CD4-positive, alpha-beta T cell (primary cell): ENCODE results near the gene ZNF335. TPM values are rescaled to one million over a fixed set of nuclear protein-coding genes. Genes with fewer than 3 reads are reported as not detected.
A peak's percentile ranks its signal among the peaks of the same experiment; 100 is the strongest.

Source experiments
- ATAC-seq: fragments of 200-7000 bp; cut with Tn5 transposase; one replicate; pipeline ENCODE4 v1.10.0; 2022; ENCODE audit warnings: mild to moderate bottlenecking; ENCODE audit not compliant: poor library complexity
- CTCF ChIA-PET: fragments of 350-600 bp; sonication (Branson Sonifier 250); formaldehyde crosslinking; loops from one replicate; lab custom pipeline; 2021; ENCODE audit warnings: antibody characterized with exemption, inconsistent platforms; lab: Charles Lee
- POLR2A ChIA-PET: fragments of 350-600 bp; sonication (Branson Sonifier 250); formaldehyde crosslinking; loops from one replicate; lab custom pipeline; 2021; ENCODE audit warnings: antibody characterized with exemption, inconsistent platforms; lab: Charles Lee
- DNase-seq, 14 experiments: peaks; one replicate each; pipeline ENCODE4 v3.0.0-alpha.2; 2013 to 2020; ENCODE audit warnings: mixed read lengths in 2 of 14
- H3K27ac ChIP-seq, 2 donors: one replicate each; pipeline versions ENCODE4 v1.5.1 to v1.7.0; 2013; ENCODE audit warnings: low read length in 2 of 2, low read depth in 1 of 2, mild to moderate bottlenecking in 1 of 2
- H3K27me3 ChIP-seq, 2 experiments: 1 replicate in 1 of 2; 2 replicates in 1 of 2; pipeline versions ENCODE4 v1.6.1 to v1.7.0; 2013; ENCODE audit warnings: low read length in 2 of 2, control low read depth in 1 of 2, mild to moderate bottlenecking in 1 of 2, moderate library complexity in 1 of 2; ENCODE audit not compliant: insufficient read depth in 2 of 2, control insufficient read depth in 1 of 2
- H3K36me3 ChIP-seq: one replicate; pipeline ENCODE4 v1.6.1; 2013; ENCODE audit warnings: low read length, control low read depth; ENCODE audit not compliant: insufficient read depth
- H3K4me1 ChIP-seq: one replicate; pipeline ENCODE4 v1.6.1; 2013; ENCODE audit warnings: low read length, control low read depth; ENCODE audit not compliant: insufficient read depth
- H3K4me3 ChIP-seq: one replicate; pipeline ENCODE4 v1.5.1; 2013; ENCODE audit warnings: mild to moderate bottlenecking, low read length, moderate library complexity
- H3K9me3 ChIP-seq, 2 experiments: 1 replicate in 1 of 2; 2 replicates in 1 of 2; pipeline versions ENCODE4 v1.6.1 to v1.7.0; 2013; ENCODE audit warnings: low read length in 2 of 2, mild to moderate bottlenecking in 2 of 2, control low read depth in 1 of 2, moderate library complexity in 1 of 2; ENCODE audit not compliant: control insufficient read depth in 1 of 2, insufficient read depth in 1 of 2
- H3K27ac Mint-ChIP-seq: one replicate; pipeline ENCODE4 v1.8.0; 2020; ENCODE audit warnings: mixed read lengths
- H3K27me3 Mint-ChIP-seq: one replicate; pipeline ENCODE4 v1.8.0; 2021; ENCODE audit warnings: mixed read lengths
- H3K36me3 Mint-ChIP-seq: one replicate; pipeline ENCODE4 v1.8.0; 2021; ENCODE audit warnings: low read depth, mixed read lengths
- H3K4me1 Mint-ChIP-seq: one replicate; pipeline ENCODE4 v1.8.0; 2021; ENCODE audit warnings: low read depth, mixed read lengths
- H3K4me3 Mint-ChIP-seq: one replicate; pipeline ENCODE4 v1.8.0; 2020; ENCODE audit warnings: mild to moderate bottlenecking, mixed read lengths
- H3K9me3 Mint-ChIP-seq: one replicate; pipeline ENCODE4 v1.8.0; 2020; ENCODE audit warnings: mixed read lengths
- intact Hi-C, 2 experiments: fragments of 100-400 bp; cut with DNase I in 1 of 2; cut with micrococcal nuclease in 1 of 2; formaldehyde crosslinking; loops; one replicate each; pipeline versions ENCODE4 v1.15.1 to v1.9.0; 2023 to 2025; cut with DNase I, micrococcal nuclease
- total RNA-seq, 174 experiments: library from RNA in 2 of 174; stranded (reverse) in 2 of 174; gene quantifications; one replicate each; pipeline ENCODE4 v1.2.3 and lab custom pipeline; 2021 to 2026
- TF ChIP-seq, protein P1 (sequence below): fragments of 200-600 bp; IDR thresholded peaks from one replicate; pipeline ENCODE4 v1.8.0; 2022; ENCODE audit warnings: antibody characterized with exemption, mild to moderate bottlenecking

Gene ZNF335
- total RNA-seq, 2 experiments from 2014 or later: 67.3 to 74.6 TPM

DNA sequence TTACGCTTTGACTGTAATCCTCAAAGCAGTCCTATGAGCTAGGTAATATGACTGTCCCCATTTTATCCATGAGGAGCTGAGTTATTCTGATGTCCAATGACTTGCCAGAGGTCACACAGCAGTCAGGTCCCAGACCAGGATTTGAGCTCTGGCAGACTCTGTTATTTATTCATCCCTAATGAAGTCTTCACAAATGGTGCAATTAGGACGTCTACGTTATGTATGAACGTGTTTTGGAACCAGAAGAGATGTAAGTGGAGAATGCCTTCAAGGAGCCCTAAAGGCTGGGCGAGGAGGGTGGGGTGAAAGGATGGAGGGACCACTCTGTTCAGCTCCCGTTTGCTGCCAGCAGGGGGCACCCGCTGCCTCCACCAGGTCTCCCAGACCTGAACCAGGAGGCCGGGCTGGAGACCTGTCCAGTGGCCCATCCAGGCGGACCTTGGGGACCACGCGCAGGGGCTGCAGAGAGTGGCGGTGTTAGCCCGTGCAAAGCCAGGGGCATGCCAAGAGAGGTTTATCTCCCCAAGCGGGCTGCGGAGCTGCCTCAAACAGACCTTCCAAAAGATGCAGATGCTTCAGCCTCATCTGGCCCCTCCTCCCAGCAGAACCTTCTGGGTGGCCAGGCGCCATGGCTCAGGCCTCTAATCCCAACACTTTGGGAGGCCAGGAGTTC is 15.2 kb upstream of the ZNF335 start:
- Histone ChIP-seq H3K27me3 (peaks cover 0 to 5% of the 10 kb centered on the region in 2 experiments), H3K9me3 (no peaks in the 10 kb centered on the region), H3K27ac (no peak overlapping the region), H3K4me3 (no peak overlapping the region), H3K4me1 (peaks cover 7% of the 10 kb centered on the region), H3K36me3 (no peaks in the 10 kb centered on the region)
- Mint-ChIP-seq H3K9me3 (no peaks in the 10 kb centered on the region), H3K4me1 (no peaks in the 10 kb centered on the region), H3K27ac (no peak overlapping the region), H3K36me3 (no peaks in the 10 kb centered on the region), H3K27me3 (no peaks in the 10 kb centered on the region), H3K4me3 (no peak overlapping the region)
- ChIA-PET POLR2A (interaction anchor here (0.7 to 1.8 kb wide), 9 partner anchors 9 to 129 kb away, joined by 3 to 8 read pairs (median 3); partner anchors contain the start of genes ZNF335 and ZSWIM3), CTCF (interaction anchor here (0.6 to 3.0 kb wide), 22 partner anchors 9 to 451 kb away, joined by 3 to 27 read pairs (median 4); partner anchors contain the start of gene ZNF335)
- TF ChIP-seq, protein P1, sequence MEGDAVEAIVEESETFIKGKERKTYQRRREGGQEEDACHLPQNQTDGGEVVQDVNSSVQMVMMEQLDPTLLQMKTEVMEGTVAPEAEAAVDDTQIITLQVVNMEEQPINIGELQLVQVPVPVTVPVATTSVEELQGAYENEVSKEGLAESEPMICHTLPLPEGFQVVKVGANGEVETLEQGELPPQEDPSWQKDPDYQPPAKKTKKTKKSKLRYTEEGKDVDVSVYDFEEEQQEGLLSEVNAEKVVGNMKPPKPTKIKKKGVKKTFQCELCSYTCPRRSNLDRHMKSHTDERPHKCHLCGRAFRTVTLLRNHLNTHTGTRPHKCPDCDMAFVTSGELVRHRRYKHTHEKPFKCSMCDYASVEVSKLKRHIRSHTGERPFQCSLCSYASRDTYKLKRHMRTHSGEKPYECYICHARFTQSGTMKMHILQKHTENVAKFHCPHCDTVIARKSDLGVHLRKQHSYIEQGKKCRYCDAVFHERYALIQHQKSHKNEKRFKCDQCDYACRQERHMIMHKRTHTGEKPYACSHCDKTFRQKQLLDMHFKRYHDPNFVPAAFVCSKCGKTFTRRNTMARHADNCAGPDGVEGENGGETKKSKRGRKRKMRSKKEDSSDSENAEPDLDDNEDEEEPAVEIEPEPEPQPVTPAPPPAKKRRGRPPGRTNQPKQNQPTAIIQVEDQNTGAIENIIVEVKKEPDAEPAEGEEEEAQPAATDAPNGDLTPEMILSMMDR: peak; percentile 91
- peak; percentile 64 to 86 (median 72) for DNase-seq
- ATAC-seq: peak; percentile 97
- intact Hi-C loops: loop anchor here (1.0 to 10.0 kb wide), 4 partner anchors 18 to 188 kb away; partner anchors contain the start of gene NCOA5 (in 1 of the 2)

DNA sequence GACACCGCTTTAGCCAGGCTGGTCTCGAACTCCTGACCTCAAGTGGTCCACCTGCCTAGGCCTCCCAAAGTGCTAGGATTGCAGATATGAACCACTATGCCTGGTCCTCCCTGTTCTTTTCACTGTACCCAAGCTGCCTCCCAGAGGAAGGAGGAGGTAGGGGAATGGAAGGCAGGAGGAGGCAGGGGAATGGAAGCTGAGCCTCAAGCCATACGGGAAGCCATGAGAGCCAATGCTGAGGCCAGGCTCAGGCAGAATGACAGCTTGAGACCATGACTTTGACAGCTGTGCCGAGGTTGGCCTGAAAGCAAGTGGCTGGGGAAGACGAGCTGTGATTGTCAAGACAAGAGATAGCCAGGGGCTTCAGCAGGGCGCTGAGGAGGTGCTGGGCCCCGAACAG is 13.6 kb upstream of the ZNF335 start:
- ChIA-PET POLR2A (no interaction called here), CTCF (interaction anchor here (3.0 kb wide), 1 partner anchor 29 kb away, joined by 27 read pairs; no protein-coding TSS in a partner anchor)
- no peak for ATAC-seq
- peak in 1 of 14 experiments; percentile 0 for DNase-seq
- H3K27me3 ChIP-seq: peaks cover 0 to 5% of the 10 kb centered on the region in 2 experiments
- Mint-ChIP-seq H3K9me3 (no peaks in the 10 kb centered on the region), H3K4me3 (no peak overlapping the region), H3K27ac (no peak overlapping the region), H3K36me3 (no peaks in the 10 kb centered on the region), H3K27me3 (no peaks in the 10 kb centered on the region), H3K4me1 (no peaks in the 10 kb centered on the region)
- no peak overlapping the region for H3K4me3 ChIP-seq
- H3K9me3 ChIP-seq: no peaks in the 10 kb centered on the region
- no peaks in the 10 kb centered on the region for H3K36me3 ChIP-seq
- TF ChIP-seq, protein P1: no peak
- intact Hi-C loops: loop anchor here in 1 of 2 experiments (10.0 kb wide), 1 partner anchor 189 kb away; no protein-coding TSS in a partner anchor
- H3K27ac ChIP-seq: no peak overlapping the region
- peaks cover 7% of the 10 kb centered on the region for H3K4me1 ChIP-seq

DNA sequence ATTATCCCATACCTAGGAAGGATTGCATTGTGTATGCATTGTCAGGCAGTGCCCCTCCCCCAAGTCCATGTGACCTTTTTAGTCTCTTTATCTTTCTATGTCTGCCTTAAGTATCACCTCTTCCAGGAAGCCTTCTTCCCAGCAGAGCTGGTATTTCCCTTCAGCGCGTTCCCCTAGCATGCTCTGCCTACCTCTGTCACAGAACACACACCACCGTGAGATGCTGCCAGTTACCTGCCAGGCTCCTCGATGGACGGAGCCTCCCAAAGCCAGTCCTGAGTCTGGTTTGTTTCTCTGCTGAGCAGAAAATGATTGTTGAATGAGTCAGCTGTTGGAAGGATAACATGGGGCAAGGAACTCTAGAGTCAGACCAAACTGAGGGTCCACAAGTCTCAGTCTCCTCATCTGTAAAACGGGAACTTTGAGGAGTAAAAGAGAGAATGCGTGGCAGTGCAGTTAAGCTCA is 11.3 kb upstream of the ZNF335 start:
- H3K27ac Mint-ChIP-seq: no peak overlapping the region
- CTCF ChIA-PET: interaction anchor here (0.7 to 1.0 kb wide), 2 partner anchors 31 to 40 kb away, joined by 4 read pairs; no protein-coding TSS in a partner anchor
- H3K27me3 Mint-ChIP-seq: no peaks in the 10 kb centered on the region
- intact Hi-C loops: loop anchor here in 1 of 2 experiments (10.0 kb wide), 1 partner anchor 191 kb away; no protein-coding TSS in a partner anchor
- Histone ChIP-seq H3K36me3 (no peaks in the 10 kb centered on the region), H3K4me1 (peaks cover 7% of the 10 kb centered on the region), H3K27ac (no peak overlapping the region), H3K4me3 (no peak overlapping the region), H3K9me3 (no peaks in the 10 kb centered on the region), H3K27me3 (peaks cover 0 to 3% of the 10 kb centered on the region in 2 experiments)
- DNase-seq (no peak), ATAC-seq (no peak)
- H3K36me3 Mint-ChIP-seq: no peaks in the 10 kb centered on the region
- POLR2A ChIA-PET: interaction anchor here (0.9 to 1.7 kb wide), 2 partner anchors 12 to 48 kb away, joined by 3 to 4 read pairs; partner anchors contain the start of gene ZNF335
- no peaks in the 10 kb centered on the region for H3K4me1 Mint-ChIP-seq
- TF ChIP-seq, protein P1: no peak
- H3K9me3 Mint-ChIP-seq: no peaks in the 10 kb centered on the region
- no peak overlapping the region for H3K4me3 Mint-ChIP-seq
